GM12875 (cell line): Measurements from ENCODE around the gene CDH8.
"Not testable (repeated sequence)": the region's sequence is repeated elsewhere in the genome, so short reads cannot be mapped to it uniquely, and the experiment has no call there.

ENCODE experiments used
- H3K4me3 ChIP-seq: one replicate; pipeline ENCODE4 v1.5.1; 2011; ENCODE audit warnings: low read depth, low read length, control low read depth
- TF ChIP-seq, protein P1 (sequence below): IDR thresholded peaks from 2 replicates; pipeline ENCODE4 v1.5.1; 2011; ENCODE audit warnings: low read depth, mild to moderate bottlenecking, control low read depth, inconsistent platforms, low read length, moderate library complexity, borderline replicate concordance; ENCODE audit not compliant: insufficient read depth

CDH8 gene

DNA sequence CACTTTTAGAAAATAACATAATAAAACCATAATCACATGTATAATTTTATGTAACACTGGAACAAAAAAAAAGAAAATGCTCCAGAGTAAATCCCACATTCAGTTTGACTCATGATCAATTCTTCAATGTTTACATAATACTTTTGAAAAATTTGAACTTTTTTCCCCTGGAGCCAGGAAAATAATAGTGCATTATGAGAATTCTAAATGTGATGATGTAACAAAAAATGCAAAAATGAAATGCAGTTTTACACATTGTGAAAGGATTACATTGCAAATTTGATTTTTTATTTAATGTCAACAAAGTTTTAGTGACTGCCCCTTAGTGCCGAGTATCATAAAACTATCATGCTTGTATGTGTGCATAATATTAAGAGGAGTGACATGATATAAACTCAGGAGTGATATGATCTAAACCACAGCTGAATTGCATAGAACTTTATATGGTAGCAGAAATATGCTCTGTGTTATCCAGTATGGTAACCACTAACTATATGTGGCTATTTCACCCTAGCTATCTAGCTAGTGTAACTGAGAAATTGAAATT, 238.2 kb downstream of the CDH8 start:
- no peak overlapping the region for H3K4me3 ChIP-seq
- TF ChIP-seq, protein P1, sequence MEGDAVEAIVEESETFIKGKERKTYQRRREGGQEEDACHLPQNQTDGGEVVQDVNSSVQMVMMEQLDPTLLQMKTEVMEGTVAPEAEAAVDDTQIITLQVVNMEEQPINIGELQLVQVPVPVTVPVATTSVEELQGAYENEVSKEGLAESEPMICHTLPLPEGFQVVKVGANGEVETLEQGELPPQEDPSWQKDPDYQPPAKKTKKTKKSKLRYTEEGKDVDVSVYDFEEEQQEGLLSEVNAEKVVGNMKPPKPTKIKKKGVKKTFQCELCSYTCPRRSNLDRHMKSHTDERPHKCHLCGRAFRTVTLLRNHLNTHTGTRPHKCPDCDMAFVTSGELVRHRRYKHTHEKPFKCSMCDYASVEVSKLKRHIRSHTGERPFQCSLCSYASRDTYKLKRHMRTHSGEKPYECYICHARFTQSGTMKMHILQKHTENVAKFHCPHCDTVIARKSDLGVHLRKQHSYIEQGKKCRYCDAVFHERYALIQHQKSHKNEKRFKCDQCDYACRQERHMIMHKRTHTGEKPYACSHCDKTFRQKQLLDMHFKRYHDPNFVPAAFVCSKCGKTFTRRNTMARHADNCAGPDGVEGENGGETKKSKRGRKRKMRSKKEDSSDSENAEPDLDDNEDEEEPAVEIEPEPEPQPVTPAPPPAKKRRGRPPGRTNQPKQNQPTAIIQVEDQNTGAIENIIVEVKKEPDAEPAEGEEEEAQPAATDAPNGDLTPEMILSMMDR, result no peak

GRCh38 chr16:61797296-61797795, 238.9 kb downstream of the CDH8 start:
- TF ChIP-seq, protein P1, result no peak
- H3K4me3 ChIP-seq, result no peak overlapping the region

DNA sequence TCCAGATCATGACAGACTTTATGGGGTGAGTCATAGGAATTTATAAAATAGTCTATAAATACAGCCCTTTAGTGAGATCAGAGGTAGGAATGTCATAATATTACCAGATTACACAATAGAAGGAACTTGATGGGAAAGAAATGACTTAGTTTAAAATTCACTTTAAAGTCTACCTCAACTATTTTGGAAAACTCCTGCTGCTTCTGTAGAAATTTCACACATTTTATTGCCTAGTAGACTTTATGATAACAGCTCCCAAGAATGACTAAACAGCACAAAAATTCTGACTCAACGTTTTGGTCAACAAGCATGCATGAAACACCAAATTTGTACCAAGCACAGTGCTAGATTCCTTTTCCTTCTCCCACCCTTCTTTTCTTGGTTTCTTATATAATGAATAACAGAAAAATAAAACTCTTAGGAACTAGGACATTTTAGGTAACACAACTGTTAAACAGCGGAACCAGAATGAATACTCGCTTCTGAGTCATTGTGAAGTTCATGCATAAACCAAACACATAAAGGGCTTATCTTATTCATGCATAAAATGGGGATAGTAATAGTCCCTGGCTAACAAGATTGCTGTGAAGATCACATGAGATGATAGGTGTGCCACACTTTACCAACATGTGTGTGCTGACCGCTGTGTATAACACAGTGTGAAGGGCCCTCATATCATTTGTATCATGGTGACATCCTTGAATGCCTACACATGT, 243.9 kb downstream of the CDH8 start:
- TF ChIP-seq, protein P1, result no peak
- no peak overlapping the region for H3K4me3 ChIP-seq

DNA sequence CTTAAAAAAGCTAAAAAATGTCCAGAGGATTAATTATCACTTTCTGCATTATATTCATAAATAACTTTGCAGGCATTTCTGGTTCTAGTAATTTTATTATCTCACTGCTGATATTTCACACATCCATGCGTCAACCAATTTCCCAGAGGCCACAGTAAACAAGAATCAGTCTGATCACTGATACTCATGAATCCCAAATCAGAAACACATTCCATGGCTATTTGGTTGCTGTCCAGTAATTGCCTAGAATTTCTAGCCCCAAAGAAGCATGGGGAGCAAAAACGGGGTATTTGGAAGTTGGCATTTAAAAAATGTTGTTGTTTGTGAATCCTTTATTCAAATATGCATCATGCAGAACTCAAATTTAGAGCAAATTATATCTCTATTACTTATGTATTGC, 244.8 kb downstream of the CDH8 start:
- H3K4me3 ChIP-seq, result no peak overlapping the region
- TF ChIP-seq, protein P1, result no peak

- not testable (repeated sequence) for H3K4me3 ChIP-seq
These were observed 254.4 kb downstream of the CDH8 start for GRCh38 chr16:61781855-61782254.

DNA sequence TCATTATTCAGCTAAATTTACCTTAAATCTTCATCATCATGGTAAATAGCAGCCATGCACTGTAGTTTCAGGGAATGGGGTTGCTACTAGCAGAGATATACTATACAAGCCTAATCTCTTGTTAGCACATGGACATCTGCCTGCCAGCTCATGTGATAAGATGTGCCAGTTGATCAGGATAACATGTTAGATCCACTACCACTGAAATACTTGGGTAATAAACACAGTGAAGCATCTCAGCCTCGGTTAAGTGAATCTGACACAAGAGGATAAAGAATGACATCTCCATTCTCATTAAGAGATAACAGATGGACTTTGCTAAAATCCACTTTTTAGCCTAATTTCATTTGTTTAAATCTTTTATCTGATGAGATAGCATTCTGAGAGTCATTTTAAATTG, 256.1 kb downstream of the CDH8 start:
- H3K4me3 ChIP-seq, result no peak overlapping the region
- TF ChIP-seq, protein P1, result no peak

DNA sequence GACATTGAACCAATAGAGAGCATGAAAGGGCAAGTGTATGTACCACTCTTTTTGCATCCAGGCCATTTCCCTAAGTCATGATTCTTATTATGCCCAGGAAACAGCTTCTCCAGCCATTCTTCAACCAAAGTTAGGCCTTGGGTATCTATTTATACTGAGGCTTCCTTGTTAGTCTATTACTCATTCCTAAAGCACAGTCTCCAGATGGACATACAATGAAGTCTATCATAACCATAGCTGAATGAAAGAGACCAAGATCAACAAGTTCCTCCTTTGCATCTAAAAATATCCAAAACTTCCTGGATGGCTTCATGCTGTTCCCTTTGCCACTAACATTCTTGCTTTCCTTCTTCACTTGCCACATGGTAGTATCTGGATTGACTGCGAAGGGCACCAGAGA, 265.9 kb downstream of the CDH8 start:
- TF ChIP-seq, protein P1, result no peak
- no peak overlapping the region for H3K4me3 ChIP-seq

GRCh38 chr16:61763991-61764390, 272.2 kb downstream of the CDH8 start:
- TF ChIP-seq, protein P1, result no peak
- H3K4me3 ChIP-seq, result no peak overlapping the region
